Lower leg skin (tissue), 3 donors: Measurements from ENCODE around the gene MT1G.

Experiments
- CTCF ChIP-seq, 3 donors: fragments of 450-650 bp; IDR thresholded peaks; one replicate each; pipeline ENCODE4 v1.5.1; 2016; ENCODE audit warnings: antibody characterized with exemption in 3 of 3, mild to moderate bottlenecking in 3 of 3, moderate library complexity in 2 of 3
- POLR2A ChIP-seq, 2 donors: fragments of 450-650 bp; IDR thresholded peaks; one replicate each; pipeline ENCODE4 v1.6.1; 2016 to 2017; ENCODE audit warnings: antibody characterized with exemption in 2 of 2, mild to moderate bottlenecking in 1 of 2, moderate library complexity in 1 of 2

- TF ChIP-seq CTCF (IDR thresholded peaks at IDR 0.05) (no peak), POLR2A (IDR thresholded peaks at IDR 0.05) (no peak)
These were observed 45.9 kb upstream of the MT1G start for GRCh38 chr16:56713794-56714193.
